HepG2 (cell line): ENCODE data around the gene ANKHD1. TPM values are rescaled to one million over a fixed set of nuclear protein-coding genes. Genes with fewer than 3 reads are reported as not detected.
A peak's percentile ranks its signal among the peaks of the same experiment; 100 is the strongest.

ENCODE experiments used
- AFF4 ChIP-seq: sonication (generic); formaldehyde crosslinking; IDR thresholded peaks from 2 replicates; pipeline ENCODE4 v1.4.0; 2020; ENCODE audit warnings: missing genetic modification reagents
- EZH2 ChIP-seq: conservative IDR thresholded peaks from 2 replicates; pipeline ENCODE4 v1.6.1; 2012; ENCODE audit warnings: mild to moderate bottlenecking, low read depth, low read length, moderate library complexity
- HNRNPUL1 ChIP-seq: fragments of 200-400 bp; formaldehyde crosslinking; IDR thresholded peaks from 2 replicates; pipeline ENCODE4 v1.6.1; 2017; ENCODE audit warnings: low read depth, mild to moderate bottlenecking, low read length, moderate library complexity
- JUND ChIP-seq: sonication (generic); formaldehyde crosslinking; IDR thresholded peaks from 2 replicates; pipeline ENCODE4 v1.8.0; 2022; ENCODE audit warnings: mild to moderate bottlenecking, missing genetic modification reagents
- MIXL1 ChIP-seq: IDR thresholded peaks from 2 replicates; pipeline ENCODE4 v1.6.1; 2016
- NR2F2 ChIP-seq: IDR thresholded peaks from 2 replicates; pipeline ENCODE4 v1.6.1; 2012; ENCODE audit warnings: low read depth, inconsistent platforms, borderline replicate concordance
- SIX4 ChIP-seq: sonication (generic); formaldehyde crosslinking; IDR thresholded peaks from 2 replicates; pipeline ENCODE4 v1.4.0; 2020; ENCODE audit warnings: missing genetic modification reagents
- TBP ChIP-seq: sonication (generic); formaldehyde crosslinking; IDR thresholded peaks from 2 replicates; pipeline ENCODE4 v1.5.0; 2020; ENCODE audit warnings: missing genetic modification reagents
- ZFP90 ChIP-seq: sonication (generic); formaldehyde crosslinking; IDR thresholded peaks from 2 replicates; pipeline ENCODE4 v1.8.0; 2022; ENCODE audit warnings: missing genetic modification reagents, mild to moderate bottlenecking, inconsistent platforms, borderline replicate concordance
- ZFY ChIP-seq: sonication (generic); formaldehyde crosslinking; IDR thresholded peaks from 2 replicates; pipeline ENCODE4 v1.4.0; 2020; ENCODE audit warnings: missing genetic modification reagents
- ZKSCAN5 ChIP-seq: sonication (generic); formaldehyde crosslinking; IDR thresholded peaks from 2 replicates; pipeline ENCODE4 v1.5.1; 2020; ENCODE audit warnings: mild to moderate bottlenecking, missing genetic modification reagents
- ZNF234 ChIP-seq: sonication (generic); formaldehyde crosslinking; conservative IDR thresholded peaks from 2 replicates; pipeline ENCODE4 v1.5.1; 2020; ENCODE audit warnings: mild to moderate bottlenecking, missing genetic modification reagents
- ZNF501 ChIP-seq: sonication (generic); formaldehyde crosslinking; IDR thresholded peaks from 2 replicates; pipeline ENCODE4 v1.5.1; 2020; ENCODE audit warnings: mild to moderate bottlenecking, moderate library complexity, missing genetic modification reagents
- ZNF550 ChIP-seq: sonication (generic); formaldehyde crosslinking; IDR thresholded peaks from 2 replicates; pipeline ENCODE4 v1.4.0; 2020; ENCODE audit warnings: mild to moderate bottlenecking, missing genetic modification reagents, borderline replicate concordance
- ZNF577 ChIP-seq: sonication (generic); formaldehyde crosslinking; IDR thresholded peaks from 2 replicates; pipeline ENCODE4 v1.4.0; 2020; ENCODE audit warnings: mild to moderate bottlenecking, low read depth, missing genetic modification reagents, borderline replicate concordance
- ZSCAN12 ChIP-seq: sonication (generic); formaldehyde crosslinking; IDR thresholded peaks from 2 replicates; pipeline ENCODE4 v1.9.0; 2021; ENCODE audit warnings: mild to moderate bottlenecking, missing genetic modification reagents
- polyA plus RNA-seq, 8 experiments: library from polyadenylated mRNA; depleted of rRNA in 3 of 8; stranded (reverse) in 7 of 8; unstranded in 1 of 8; fragments of >200 nt; fragmentation: Illumina TruSeq in 4 of 8; extraction: Trizol in 4 of 8; gene quantifications; 2 replicates each; pipeline versions ENCODE4 v1.2.1 to v1.2.3, GENCODE V29; 2011 to 2016; ENCODE audit warnings: low read depth in 4 of 8, missing spikeins in 1 of 8, mixed read lengths in 1 of 8; ENCODE audit not compliant: insufficient read depth in 1 of 8
- total RNA-seq, 5 experiments: library from RNA; depleted of rRNA; stranded (reverse); fragments of >200 nt; fragmentation: Illumina TruSeq; extraction: Trizol; gene quantifications; 2 replicates each; pipeline ENCODE4 v1.2.3, GENCODE V29; 2016; ENCODE audit warnings: low read depth in 1 of 5
- TF ChIP-seq, protein P1 (sequence below): IDR thresholded peaks from 2 replicates; pipeline ENCODE4 v1.6.1; 2012; ENCODE audit warnings: inconsistent platforms
- TF ChIP-seq, protein P2 (sequence below): IDR thresholded peaks from 2 replicates; pipeline ENCODE4 v1.6.1; 2016; ENCODE audit warnings: missing compliant biosample characterization, missing genetic modification reagents, borderline replicate concordance
- TF ChIP-seq, protein P3 (sequence below): sonication (generic); formaldehyde crosslinking; conservative IDR thresholded peaks from 2 replicates; pipeline ENCODE4 v1.4.0; 2020; ENCODE audit warnings: mild to moderate bottlenecking, missing genetic modification reagents, moderate library complexity

Gene ANKHD1
- total and polyA plus RNA-seq, 2 of the 13 experiments (the other 11 are each of a cell fraction or from before 2014, with no cell fraction given) = 69.9 to 82.0 TPM

DNA sequence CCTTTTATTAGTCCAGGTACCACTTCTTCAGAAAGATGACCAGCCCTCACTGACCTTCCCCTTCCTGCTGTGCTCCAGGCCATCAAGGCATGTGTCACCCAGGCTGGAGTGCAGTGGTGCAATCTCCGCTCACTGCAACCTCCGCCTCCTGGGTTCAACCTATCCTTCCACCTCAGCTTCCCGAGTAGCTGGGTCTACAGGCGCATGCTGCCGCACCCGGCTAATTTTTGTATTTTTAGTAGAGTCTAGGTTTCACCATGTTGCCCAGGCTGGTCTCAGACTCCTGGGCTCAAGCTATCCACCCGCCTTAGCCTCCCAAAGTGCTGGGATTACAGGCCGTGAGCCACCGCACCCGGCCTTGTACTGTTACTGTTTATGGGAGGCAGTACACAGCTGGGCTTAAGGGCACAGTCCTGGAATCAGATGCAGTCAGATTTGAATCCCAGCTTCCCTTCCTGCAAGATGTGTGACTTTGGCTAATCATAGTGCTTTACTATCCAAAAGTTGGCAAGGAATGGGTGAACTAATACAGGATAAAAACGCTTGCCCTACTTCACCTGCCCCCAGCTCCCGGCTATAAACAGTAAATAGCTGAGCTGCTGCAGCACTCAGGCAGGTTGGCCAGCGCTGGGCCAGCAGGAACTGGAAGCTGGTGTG, 145.3 kb downstream of the ANKHD1 start (continued):
- TF ChIP-seq, protein P1, sequence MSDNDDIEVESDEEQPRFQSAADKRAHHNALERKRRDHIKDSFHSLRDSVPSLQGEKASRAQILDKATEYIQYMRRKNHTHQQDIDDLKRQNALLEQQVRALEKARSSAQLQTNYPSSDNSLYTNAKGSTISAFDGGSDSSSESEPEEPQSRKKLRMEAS = peak; percentile 23; the same call in 1 of the 2 replicates
- TF ChIP-seq EZH2 = no peak
- TF ChIP-seq, protein P2, sequence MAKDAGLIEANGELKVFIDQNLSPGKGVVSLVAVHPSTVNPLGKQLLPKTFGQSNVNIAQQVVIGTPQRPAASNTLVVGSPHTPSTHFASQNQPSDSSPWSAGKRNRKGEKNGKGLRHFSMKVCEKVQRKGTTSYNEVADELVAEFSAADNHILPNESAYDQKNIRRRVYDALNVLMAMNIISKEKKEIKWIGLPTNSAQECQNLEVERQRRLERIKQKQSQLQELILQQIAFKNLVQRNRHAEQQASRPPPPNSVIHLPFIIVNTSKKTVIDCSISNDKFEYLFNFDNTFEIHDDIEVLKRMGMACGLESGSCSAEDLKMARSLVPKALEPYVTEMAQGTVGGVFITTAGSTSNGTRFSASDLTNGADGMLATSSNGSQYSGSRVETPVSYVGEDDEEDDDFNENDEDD (CRISPR knock-in tag) = no peak; the same call in 1 of the 2 replicates
- TF ChIP-seq AFF4 (CRISPR knock-in tag) = no peak
- peak; percentile 96 for TF ChIP-seq ZNF501
- no peak for TF ChIP-seq JUND (CRISPR knock-in tag)
- TF ChIP-seq HNRNPUL1 = no peak
- peak; percentile 36; the same call in 1 of the 2 replicates for TF ChIP-seq NR2F2
- no peak for TF ChIP-seq ZSCAN12
- TF ChIP-seq ZFP90 (CRISPR knock-in tag) = no peak
- no peak for TF ChIP-seq TBP (CRISPR knock-in tag)
- peak; percentile 63; the same call in 1 of the 2 replicates for TF ChIP-seq ZFY (CRISPR knock-in tag)
- no peak for TF ChIP-seq ZNF550 (CRISPR knock-in tag)
- TF ChIP-seq, protein P3, sequence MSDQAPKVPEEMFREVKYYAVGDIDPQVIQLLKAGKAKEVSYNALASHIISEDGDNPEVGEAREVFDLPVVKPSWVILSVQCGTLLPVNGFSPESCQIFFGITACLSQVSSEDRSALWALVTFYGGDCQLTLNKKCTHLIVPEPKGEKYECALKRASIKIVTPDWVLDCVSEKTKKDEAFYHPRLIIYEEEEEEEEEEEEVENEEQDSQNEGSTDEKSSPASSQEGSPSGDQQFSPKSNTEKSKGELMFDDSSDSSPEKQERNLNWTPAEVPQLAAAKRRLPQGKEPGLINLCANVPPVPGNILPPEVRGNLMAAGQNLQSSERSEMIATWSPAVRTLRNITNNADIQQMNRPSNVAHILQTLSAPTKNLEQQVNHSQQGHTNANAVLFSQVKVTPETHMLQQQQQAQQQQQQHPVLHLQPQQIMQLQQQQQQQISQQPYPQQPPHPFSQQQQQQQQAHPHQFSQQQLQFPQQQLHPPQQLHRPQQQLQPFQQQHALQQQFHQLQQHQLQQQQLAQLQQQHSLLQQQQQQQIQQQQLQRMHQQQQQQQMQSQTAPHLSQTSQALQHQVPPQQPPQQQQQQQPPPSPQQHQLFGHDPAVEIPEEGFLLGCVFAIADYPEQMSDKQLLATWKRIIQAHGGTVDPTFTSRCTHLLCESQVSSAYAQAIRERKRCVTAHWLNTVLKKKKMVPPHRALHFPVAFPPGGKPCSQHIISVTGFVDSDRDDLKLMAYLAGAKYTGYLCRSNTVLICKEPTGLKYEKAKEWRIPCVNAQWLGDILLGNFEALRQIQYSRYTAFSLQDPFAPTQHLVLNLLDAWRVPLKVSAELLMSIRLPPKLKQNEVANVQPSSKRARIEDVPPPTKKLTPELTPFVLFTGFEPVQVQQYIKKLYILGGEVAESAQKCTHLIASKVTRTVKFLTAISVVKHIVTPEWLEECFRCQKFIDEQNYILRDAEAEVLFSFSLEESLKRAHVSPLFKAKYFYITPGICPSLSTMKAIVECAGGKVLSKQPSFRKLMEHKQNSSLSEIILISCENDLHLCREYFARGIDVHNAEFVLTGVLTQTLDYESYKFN = peak; percentile 85
- TF ChIP-seq ZNF577 (CRISPR knock-in tag) = no peak
- 0 out of 2 replicates have a peak, but pooled peaks have one; percentile 24 for TF ChIP-seq ZNF234 (CRISPR knock-in tag)
- TF ChIP-seq SIX4 (CRISPR knock-in tag) = no peak
- TF ChIP-seq ZKSCAN5 (CRISPR knock-in tag) = no peak
- TF ChIP-seq MIXL1 (CRISPR knock-in tag) = peak; percentile 11; the same call in 1 of the 2 replicates
